Measurements from ENCODE around the gene KCNK10.

- TF ChIP-seq CTCF (IDR thresholded peaks at IDR 0.05) (no peak), POLR2A (IDR thresholded peaks at IDR 0.05) (no peak), EP300 (IDR thresholded peaks at IDR 0.05) (no peak)
These were observed 168.1 kb downstream of the KCNK10 start for GRCh38 chr14:88154926-88155325.

Measured in ovary (tissue), 3 donors.